Neural progenitor cell (in vitro differentiated cells): ENCODE measurements around the gene HAT1. TPM values are rescaled to one million over a fixed set of nuclear protein-coding genes. Genes with fewer than 3 reads are reported as not detected.

ENCODE experiments used
- DNase-seq: peaks from one replicate; pipeline ENCODE4 v3.0.0-alpha.2; 2016; ENCODE audit warnings: low spot score
- H2AFZ ChIP-seq: fragments of 200-600 bp; sonication (generic); replicated peaks from 2 replicates; pipeline ENCODE4 v1.6.1; 2016; ENCODE audit warnings: antibody characterized with exemption
- H3F3A ChIP-seq: fragments of 200-600 bp; sonication (generic); 2 replicates; pipeline ENCODE4 v1.6.1; 2016; ENCODE audit warnings: antibody characterized with exemption, low read depth
- H3K27ac ChIP-seq: fragments of 200-600 bp; sonication (generic); 2 replicates; pipeline ENCODE4 v1.5.1; 2016; ENCODE audit warnings: mild to moderate bottlenecking
- H3K27me3 ChIP-seq: fragments of 200-600 bp; sonication (generic); 2 replicates; pipeline ENCODE4 v1.6.1; 2016; ENCODE audit warnings: mild to moderate bottlenecking, moderate library complexity
- H3K36me3 ChIP-seq: fragments of 200-600 bp; sonication (generic); 2 replicates; pipeline ENCODE4 v1.5.1; 2016
- H3K4me1 ChIP-seq: fragments of 200-600 bp; sonication (generic); 2 replicates; pipeline ENCODE4 v1.6.1; 2016; ENCODE audit warnings: mixed run types
- H3K4me2 ChIP-seq: fragments of 200-600 bp; sonication (generic); 2 replicates; pipeline ENCODE4 v1.6.1; 2016
- H3K4me3 ChIP-seq: fragments of 200-600 bp; sonication (generic); 2 replicates; pipeline ENCODE4 v1.5.1; 2016
- H3K79me2 ChIP-seq: fragments of 200-600 bp; sonication (generic); 2 replicates; pipeline ENCODE4 v1.6.1; 2016; ENCODE audit warnings: low read depth
- H3K9ac ChIP-seq: fragments of 200-600 bp; sonication (generic); 2 replicates; pipeline ENCODE4 v1.6.1; 2016
- H3K9me3 ChIP-seq: fragments of 200-600 bp; sonication (generic); 2 replicates; pipeline ENCODE4 v1.5.1; 2016; ENCODE audit warnings: low read depth
- H4K20me1 ChIP-seq: fragments of 200-600 bp; sonication (generic); 2 replicates; pipeline ENCODE4 v1.6.1; 2016; ENCODE audit warnings: low read depth
- H3K27ac Mint-ChIP-seq: 3 replicates; pipeline ENCODE4 v1.8.0; 2021; ENCODE audit warnings: mixed read lengths
- H3K27me3 Mint-ChIP-seq: 2 replicates; pipeline ENCODE4 v1.8.0; 2022; ENCODE audit warnings: low read depth, mild to moderate bottlenecking, inconsistent platforms, moderate library complexity, mixed read lengths; ENCODE audit not compliant: insufficient read depth
- H3K36me3 Mint-ChIP-seq: 3 replicates; pipeline ENCODE4 v1.8.0; 2021; ENCODE audit warnings: mixed read lengths
- H3K4me1 Mint-ChIP-seq: 3 replicates; pipeline ENCODE4 v1.8.0; 2021; ENCODE audit warnings: mixed read lengths
- H3K4me3 Mint-ChIP-seq: 3 replicates; pipeline ENCODE4 v1.8.0; 2021; ENCODE audit warnings: mild to moderate bottlenecking, moderate library complexity, mixed read lengths
- H3K9me3 Mint-ChIP-seq: 3 replicates; pipeline ENCODE4 v1.8.0; 2020; ENCODE audit warnings: mixed read lengths
- CTCF ChIP-seq: fragments of 200-600 bp; sonication (generic); IDR thresholded peaks from 2 replicates; pipeline ENCODE4 v1.5.1; 2017; ENCODE audit warnings: antibody characterized with exemption, mild to moderate bottlenecking
- EZH2 ChIP-seq: fragments of 200-600 bp; sonication (generic); IDR thresholded peaks from 2 replicates; pipeline ENCODE4 v1.6.1; 2017; ENCODE audit warnings: antibody characterized with exemption, mild to moderate bottlenecking, moderate library complexity
- EZH2phosphoT487 ChIP-seq: fragments of 200-600 bp; sonication (generic); IDR thresholded peaks from 2 replicates; pipeline ENCODE4 v1.6.1; 2017; ENCODE audit warnings: antibody characterized with exemption
- total RNA-seq: library from RNA; depleted of rRNA; stranded (reverse); fragments of >200 nt; gene quantifications from 2 replicates; pipeline ENCODE4 v1.2.3, GENCODE V29; 2015; ENCODE audit warnings: low replicate concordance

The HAT1 gene
- total RNA-seq, 1 donor from 2014 or later = 109 TPM

DNA sequence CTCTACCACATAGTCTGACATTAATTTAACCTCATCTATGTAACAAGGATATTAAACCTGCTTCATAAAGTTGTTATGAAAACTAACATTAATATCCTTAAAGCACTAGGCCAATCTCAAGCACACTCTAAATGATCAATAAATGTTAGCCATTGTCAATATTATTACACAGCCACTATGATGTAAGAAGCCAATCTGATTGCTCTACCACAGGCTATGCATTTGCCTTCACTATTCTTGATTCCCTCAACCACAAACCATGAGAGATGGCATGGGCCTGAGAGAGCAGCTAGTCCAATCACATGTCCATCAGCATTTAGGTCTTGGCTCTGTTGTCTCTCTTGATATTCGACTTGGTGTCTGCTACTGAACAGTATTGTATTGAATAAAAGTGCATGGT is 32.5 kb upstream of the HAT1 start:
- H3K27me3 Mint-ChIP-seq = peaks cover 3% of the 10 kb centered on the region
- no peak overlapping the region for H3K4me2 ChIP-seq
- H3K79me2 ChIP-seq = no peaks in the 10 kb centered on the region
- peaks cover 10% of the 10 kb centered on the region for H3F3A ChIP-seq
- no peaks in the 10 kb centered on the region for H4K20me1 ChIP-seq
- H3K27me3 ChIP-seq = no peaks in the 10 kb centered on the region
- H3K9ac ChIP-seq = no peak overlapping the region
- no peak overlapping the region for H2AFZ ChIP-seq
- H3K4me3 ChIP-seq = no peak overlapping the region
- no peaks in the 10 kb centered on the region for H3K36me3 ChIP-seq
- H3K9me3 Mint-ChIP-seq = no peaks in the 10 kb centered on the region
- H3K36me3 Mint-ChIP-seq = peaks cover 15% of the 10 kb centered on the region
- DNase-seq = no peak
- H3K27ac Mint-ChIP-seq = no peak overlapping the region
- no peaks in the 10 kb centered on the region for H3K4me1 ChIP-seq
- peaks cover 13% of the 10 kb centered on the region for H3K4me1 Mint-ChIP-seq
- H3K27ac ChIP-seq = no peak overlapping the region
- no peak overlapping the region for H3K4me3 Mint-ChIP-seq
- TF ChIP-seq CTCF (no peak), EZH2 (no peak), EZH2phosphoT487 (no peak)
- H3K9me3 ChIP-seq = no peaks in the 10 kb centered on the region

DNA sequence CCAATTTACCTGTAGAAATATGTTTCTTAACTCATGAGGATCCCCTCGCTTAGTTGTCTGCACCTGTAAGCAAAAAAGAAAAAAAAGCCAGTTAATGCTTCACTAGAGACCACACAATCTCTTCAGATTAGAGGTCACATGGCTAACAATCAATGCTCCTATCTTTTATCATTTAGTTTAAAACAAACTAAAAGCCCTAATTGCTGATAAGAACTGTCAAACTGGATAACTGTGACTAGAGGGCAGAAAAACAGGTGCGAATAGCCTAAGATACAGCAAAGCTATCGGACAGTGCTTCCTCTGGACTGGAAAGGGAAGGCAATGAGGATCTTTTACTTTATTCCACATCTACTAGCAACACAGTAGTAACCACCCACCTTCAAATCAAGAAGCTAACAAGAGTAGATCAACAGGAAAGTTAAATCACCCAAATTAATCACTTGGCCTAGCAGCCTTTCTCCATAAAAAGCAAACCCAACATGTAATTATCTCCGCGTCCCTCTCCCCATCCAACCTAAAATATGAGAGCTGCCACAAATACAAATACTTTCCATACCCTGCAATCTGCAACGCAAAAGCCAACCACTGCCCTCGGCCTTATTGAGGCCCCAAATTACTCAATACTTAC is 29.0 kb upstream of the HAT1 start:
- Histone ChIP-seq H3K79me2 (no peaks in the 10 kb centered on the region), H2AFZ (peak overlapping the region; percentile 88), H3K27me3 (no peaks in the 10 kb centered on the region), H3K36me3 (no peaks in the 10 kb centered on the region), H3K27ac (no peak overlapping the region), H4K20me1 (no peaks in the 10 kb centered on the region), H3K4me1 (no peaks in the 10 kb centered on the region), H3K4me2 (peak overlapping the region; percentile 82), H3F3A (peaks cover 10% of the 10 kb centered on the region), H3K9ac (no peak overlapping the region), H3K9me3 (peaks cover 3% of the 10 kb centered on the region), H3K4me3 (peak overlapping the region; percentile 72)
- Mint-ChIP-seq H3K4me1 (peaks cover 14% of the 10 kb centered on the region), H3K27ac (peak overlapping the region; percentile 18), H3K36me3 (peaks cover 12% of the 10 kb centered on the region), H3K9me3 (peaks cover 4% of the 10 kb centered on the region), H3K27me3 (peaks cover 3% of the 10 kb centered on the region), H3K4me3 (peak overlapping the region; percentile 97)
- no peak for TF ChIP-seq EZH2phosphoT487
- no peak for TF ChIP-seq EZH2
- TF ChIP-seq CTCF = no peak
- no peak for DNase-seq

GRCh38 chr2:171893824-171894611 is 28.2 kb upstream of the HAT1 start, which contains the start of gene SLC25A12:
SLC25A12 (minus strand) TSS chr2:171894244; CDS start chr2:171894214, 30 bp downstream.
- Histone ChIP-seq H3K36me3 (no peaks in the 10 kb centered on the region), H3K27ac (no peak within 1 kb of the TSS), H3K4me2 (peak within 1 kb of the TSS; percentile 82), H3F3A (peaks cover 10% of the 10 kb centered on the region), H3K9me3 (peaks cover 7% of the 10 kb centered on the region), H2AFZ (peak within 1 kb of the TSS; percentile 88), H3K79me2 (no peaks in the 10 kb centered on the region), H3K4me3 (peak within 1 kb of the TSS; percentile 72), H4K20me1 (no peaks in the 10 kb centered on the region), H3K4me1 (no peaks in the 10 kb centered on the region), H3K9ac (no peak within 1 kb of the TSS), H3K27me3 (no peaks in the 10 kb centered on the region)
- peak within 1 kb of the TSS; percentile 18 for H3K27ac Mint-ChIP-seq
- H3K9me3 Mint-ChIP-seq = peaks cover 5% of the 10 kb centered on the region
- H3K27me3 Mint-ChIP-seq = peaks cover 4% of the 10 kb centered on the region
- H3K36me3 Mint-ChIP-seq = peaks cover 10% of the 10 kb centered on the region
- peak; percentile 90 for DNase-seq
- H3K4me3 Mint-ChIP-seq = peak within 1 kb of the TSS; percentile 97
- TF ChIP-seq EZH2 (no peak), CTCF (no peak), EZH2phosphoT487 (no peak)
- peaks cover 14% of the 10 kb centered on the region for H3K4me1 Mint-ChIP-seq
